ENCODE data around the gene TBCK.
"Not testable (repeated sequence)": the region's sequence is repeated elsewhere in the genome, so short reads cannot be mapped to it uniquely, and the experiment has no call there.

The TBCK gene

DNA sequence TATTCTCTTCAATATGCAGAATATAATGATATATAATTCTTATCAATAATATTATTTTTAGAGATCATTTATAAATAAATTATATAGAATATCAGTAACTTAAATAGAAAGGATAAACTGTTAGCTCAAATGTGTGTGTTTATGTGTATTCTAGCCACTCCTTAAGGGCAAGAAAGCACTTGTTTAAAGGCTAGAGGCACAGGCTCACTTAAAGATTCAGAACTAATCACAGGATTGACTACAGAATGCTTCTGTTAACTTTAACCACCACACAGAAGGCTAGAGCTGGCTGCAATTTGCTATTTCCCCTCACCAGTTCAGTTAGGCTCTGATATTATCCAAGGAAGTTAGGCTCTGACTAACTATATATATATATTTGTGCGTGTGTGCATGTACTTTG, 69.6 kb downstream of the TBCK start:
- no peak overlapping the region for H3K27ac ChIP-seq
- TF ChIP-seq ZFX (IDR thresholded peaks at IDR 0.05), result no peak
- TF ChIP-seq, protein P1, sequence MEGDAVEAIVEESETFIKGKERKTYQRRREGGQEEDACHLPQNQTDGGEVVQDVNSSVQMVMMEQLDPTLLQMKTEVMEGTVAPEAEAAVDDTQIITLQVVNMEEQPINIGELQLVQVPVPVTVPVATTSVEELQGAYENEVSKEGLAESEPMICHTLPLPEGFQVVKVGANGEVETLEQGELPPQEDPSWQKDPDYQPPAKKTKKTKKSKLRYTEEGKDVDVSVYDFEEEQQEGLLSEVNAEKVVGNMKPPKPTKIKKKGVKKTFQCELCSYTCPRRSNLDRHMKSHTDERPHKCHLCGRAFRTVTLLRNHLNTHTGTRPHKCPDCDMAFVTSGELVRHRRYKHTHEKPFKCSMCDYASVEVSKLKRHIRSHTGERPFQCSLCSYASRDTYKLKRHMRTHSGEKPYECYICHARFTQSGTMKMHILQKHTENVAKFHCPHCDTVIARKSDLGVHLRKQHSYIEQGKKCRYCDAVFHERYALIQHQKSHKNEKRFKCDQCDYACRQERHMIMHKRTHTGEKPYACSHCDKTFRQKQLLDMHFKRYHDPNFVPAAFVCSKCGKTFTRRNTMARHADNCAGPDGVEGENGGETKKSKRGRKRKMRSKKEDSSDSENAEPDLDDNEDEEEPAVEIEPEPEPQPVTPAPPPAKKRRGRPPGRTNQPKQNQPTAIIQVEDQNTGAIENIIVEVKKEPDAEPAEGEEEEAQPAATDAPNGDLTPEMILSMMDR (conservative IDR thresholded peaks at IDR 0.05), result no peak

DNA sequence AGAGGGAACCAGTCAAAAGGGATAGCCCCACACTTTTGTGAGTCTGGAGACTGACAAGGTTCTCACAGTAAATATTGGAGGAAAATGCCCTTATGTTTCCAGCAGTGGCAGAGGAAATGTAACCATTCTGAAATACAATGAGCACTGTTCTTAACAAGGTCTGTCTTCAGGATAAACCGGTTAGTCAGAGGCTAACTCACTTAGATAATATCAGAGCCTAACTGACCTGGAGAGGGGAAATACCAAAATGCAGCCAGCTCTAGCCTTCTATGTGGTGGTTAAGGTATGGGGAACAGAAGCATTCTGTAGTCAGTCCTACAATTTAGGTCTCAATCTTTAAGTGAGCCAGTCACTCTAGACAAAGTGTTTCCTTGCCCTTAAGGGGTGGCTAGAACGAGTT, 70.8 kb downstream of the TBCK start:
- H3K27ac ChIP-seq, result no peak overlapping the region
- TF ChIP-seq, protein P1 (conservative IDR thresholded peaks at IDR 0.05), result no peak
- no peak for TF ChIP-seq ZFX (IDR thresholded peaks at IDR 0.05)

DNA sequence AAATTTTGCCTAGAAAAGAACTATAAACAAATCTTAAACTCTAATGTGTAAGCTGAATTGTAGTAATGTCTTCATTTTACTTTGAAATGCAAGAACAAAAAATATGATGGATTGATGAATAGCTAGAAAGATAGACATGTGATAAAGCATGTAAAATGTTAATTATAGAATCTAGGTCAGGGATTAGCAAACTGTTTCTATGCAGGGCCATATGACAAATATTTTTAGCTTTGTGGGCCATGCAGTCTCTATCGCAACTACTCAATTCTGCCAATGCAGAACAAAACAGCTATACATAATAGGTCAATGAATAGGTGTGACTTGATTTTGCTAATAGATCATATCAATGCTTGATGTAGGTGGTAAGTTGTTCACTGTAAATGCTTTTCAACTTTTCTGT, 75.3 kb downstream of the TBCK start:
- no peak overlapping the region for H3K27ac ChIP-seq
- no peak for TF ChIP-seq ZFX (IDR thresholded peaks at IDR 0.05)
- TF ChIP-seq, protein P1 (conservative IDR thresholded peaks at IDR 0.05), result no peak

DNA sequence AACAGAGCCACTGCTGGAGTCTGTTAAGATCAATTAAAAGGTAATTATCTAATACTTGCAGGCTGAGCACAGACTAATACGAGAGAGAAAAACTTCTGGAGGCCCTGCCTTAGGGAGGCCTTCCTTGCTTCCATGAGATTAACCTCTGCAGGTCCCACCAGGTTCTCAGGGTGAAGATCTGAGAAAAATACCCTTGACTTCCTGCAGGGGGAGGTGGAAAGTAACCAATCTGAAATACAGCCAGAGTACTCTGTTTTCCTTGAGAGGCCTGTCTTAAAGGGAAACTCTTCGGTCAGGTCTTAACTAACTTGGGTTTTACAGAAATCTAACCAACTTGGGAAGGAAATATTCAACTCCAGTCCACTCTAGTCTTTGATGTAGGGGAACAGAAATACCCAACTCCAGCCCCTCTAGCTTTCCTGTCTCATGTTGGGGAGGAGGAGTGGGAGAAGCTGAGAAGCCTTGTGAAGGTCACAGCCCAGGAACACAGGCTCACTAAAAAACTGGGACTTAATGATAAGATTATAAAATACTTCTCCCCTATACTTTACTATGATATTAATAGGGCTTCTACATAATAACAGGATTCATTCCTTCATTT, 77.1 kb downstream of the TBCK start:
- no peak for TF ChIP-seq ZFX (IDR thresholded peaks at IDR 0.05)
- TF ChIP-seq, protein P1 (conservative IDR thresholded peaks at IDR 0.05), result peak; percentile 74
- H3K27ac ChIP-seq, result no peak overlapping the region

DNA sequence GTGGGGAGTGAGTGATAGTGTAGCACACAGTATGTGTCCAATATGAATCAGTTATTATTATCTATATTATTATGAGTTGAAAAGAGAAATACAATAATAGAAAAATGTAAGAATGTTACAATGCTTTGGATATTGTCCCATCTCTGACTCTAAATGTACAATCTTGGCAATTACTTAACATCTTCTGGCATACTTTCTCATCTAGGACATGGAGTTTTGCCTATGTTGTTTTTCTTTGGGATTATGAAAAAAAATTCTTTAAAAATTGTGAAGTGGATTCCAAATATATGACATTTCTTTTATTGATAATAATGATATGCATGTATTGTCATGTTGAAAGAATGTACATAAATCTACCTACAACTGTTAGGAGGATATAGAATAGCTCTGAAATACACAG, 84.1 kb downstream of the TBCK start:
- H3K27ac ChIP-seq, result no peak overlapping the region
- no peak for TF ChIP-seq ZFX (IDR thresholded peaks at IDR 0.05)

DNA sequence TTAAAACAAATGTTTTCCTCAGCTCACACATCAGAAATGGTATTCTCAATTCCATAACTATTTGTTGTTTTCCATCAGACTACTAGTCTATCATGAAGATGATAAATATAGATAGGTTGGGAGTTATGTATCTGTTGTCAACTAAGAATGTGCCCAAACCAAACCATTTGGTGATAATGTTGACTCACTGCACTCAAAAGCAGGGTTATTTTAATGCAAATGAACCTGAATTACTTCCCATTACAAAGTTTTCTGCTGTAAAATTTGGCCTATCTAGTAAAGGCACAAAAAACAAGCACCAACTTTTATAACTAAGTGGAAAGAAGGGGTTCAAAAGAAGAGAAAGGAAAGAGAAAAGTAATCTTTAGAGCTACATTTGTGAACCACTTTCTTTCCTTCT, 93.5 kb downstream of the TBCK start:
- no peak for TF ChIP-seq ZFX (IDR thresholded peaks at IDR 0.05)
- TF ChIP-seq, protein P1 (conservative IDR thresholded peaks at IDR 0.05), result no peak
- no peak overlapping the region for H3K27ac ChIP-seq

DNA sequence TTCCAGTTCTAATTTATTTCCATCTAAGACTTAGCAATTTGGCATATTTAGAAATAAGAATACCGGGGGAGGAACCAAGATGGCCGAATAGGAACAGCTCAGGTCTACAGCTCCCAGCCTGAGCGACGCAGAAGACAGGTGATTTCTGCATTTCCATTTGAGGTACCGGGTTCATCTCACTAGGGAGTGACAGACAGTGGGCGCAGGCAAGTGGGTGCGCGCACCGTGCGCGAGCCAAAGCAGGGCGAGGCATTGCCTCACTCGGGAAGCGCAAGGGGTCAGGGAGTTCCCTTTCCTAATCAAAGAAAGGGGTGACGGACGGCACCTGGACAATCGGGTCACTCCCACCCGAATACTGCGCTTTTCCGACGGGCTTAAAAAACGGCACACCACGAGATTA, 102.7 kb downstream of the TBCK start:
- not testable (repeated sequence) for H3K27ac ChIP-seq

DNA sequence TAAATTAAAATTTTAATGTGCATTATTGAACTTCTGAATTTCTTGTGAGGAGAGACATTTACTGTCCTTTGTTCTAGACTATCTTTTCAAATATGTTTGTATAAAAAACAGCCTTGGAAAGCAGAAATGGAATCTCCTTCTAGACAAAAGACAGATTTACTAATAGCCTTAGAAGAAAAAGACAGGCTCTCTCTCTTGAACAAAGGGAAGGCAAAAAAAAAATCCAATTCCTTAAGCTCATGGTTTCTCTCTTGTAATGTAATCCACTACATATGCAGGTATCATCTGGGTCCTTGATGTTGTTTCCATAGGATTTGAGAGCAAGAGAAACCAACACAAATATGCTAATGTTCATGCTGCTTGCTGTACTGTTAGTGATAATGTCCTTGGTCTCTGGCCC, 106.0 kb downstream of the TBCK start:
- TF ChIP-seq ZFX (IDR thresholded peaks at IDR 0.05), result no peak
- TF ChIP-seq, protein P1 (conservative IDR thresholded peaks at IDR 0.05), result no peak
- H3K27ac ChIP-seq, result no peak overlapping the region
